Heart right ventricle (tissue), 16 donors: Measurements from ENCODE around the gene NACAD. TPM values are rescaled to one million over a fixed set of nuclear protein-coding genes. Genes with fewer than 3 reads are reported as not detected.

Source experiments
- ATAC-seq, 8 donors: fragments of 200-7000 bp; cut with Tn5 transposase; one replicate each; pipeline ENCODE4 v1.9.1; 2020; ENCODE audit warnings: mild to moderate bottlenecking in 8 of 8, moderate library complexity in 8 of 8, moderate number of reproducible peaks in 1 of 8
- DNase-seq, 2 donors: peaks; one replicate each; pipeline ENCODE4 v3.0.0-alpha.2; 2020
- H3K27ac ChIP-seq, 10 donors: fragments of 200-600 bp; sonication (generic) in 2 of 10; one replicate each; pipeline versions ENCODE4 v1.5.0 to v1.8.0; 2020 to 2022; ENCODE audit warnings: mild to moderate bottlenecking in 3 of 10
- H3K27me3 ChIP-seq, 7 donors: fragments of 200-600 bp; one replicate each; pipeline ENCODE4 v1.8.0; 2021 to 2022; ENCODE audit warnings: mild to moderate bottlenecking in 2 of 7
- H3K36me3 ChIP-seq, 9 donors: fragments of 200-600 bp; sonication (generic) in 1 of 9; one replicate each; pipeline versions ENCODE4 v1.5.0 to v1.8.0; 2020 to 2022; ENCODE audit warnings: mild to moderate bottlenecking in 2 of 9
- H3K4me1 ChIP-seq, 9 donors: fragments of 200-600 bp; sonication (generic) in 1 of 9; one replicate each; pipeline versions ENCODE4 v1.5.0 to v1.8.0; 2020 to 2022; ENCODE audit warnings: mild to moderate bottlenecking in 4 of 9
- H3K4me3 ChIP-seq, 10 donors: fragments of 200-600 bp; sonication (generic) in 2 of 10; one replicate each; pipeline versions ENCODE4 v1.5.0 to v1.8.0; 2020 to 2022; ENCODE audit warnings: mild to moderate bottlenecking in 7 of 10, moderate library complexity in 2 of 10
- H3K9me3 ChIP-seq, 11 donors: fragments of 200-600 bp in 10 of 11; sonication (generic) in 2 of 11; one replicate each; pipeline versions ENCODE4 v1.5.0 to v1.8.0; 2013 to 2022; ENCODE audit warnings: mild to moderate bottlenecking in 2 of 11, control low read depth in 1 of 11, moderate library complexity in 1 of 11
- WGBS, 2 donors: extraction: QIAGEN DNeasy Blood & Tissue Kit; methylation state at CpG; one replicate each; pipeline ENCODE4 v1.1.7; 2013; ENCODE audit warnings: inconsistent platforms in 1 of 2; 5-methylcytosine and 5-hydroxymethylcytosine counted together
- intact Hi-C, 10 donors: fragments of 100-400 bp; cut with DNase I; formaldehyde crosslinking; loops; one replicate each; pipeline versions ENCODE4 v1.11.1 to v1.14.2; 2022
- polyA plus RNA-seq, 2 donors: library from polyadenylated mRNA; stranded (reverse); fragments of 200-250 nt; gene quantifications; one replicate each; pipeline ENCODE4 v1.2.3, GENCODE V29; 2013
- total RNA-seq, 10 donors: library from RNA; stranded (reverse); fragmentation: NEBNext Ultra II Directional in 3 of 10; extraction: Animal tissue kit (Norgen Biotek cat#: 25700) in 3 of 10; gene quantifications; one replicate each; pipeline versions ENCODE4 v1.2.1 to v1.2.4, GENCODE V29; 2021 to 2023
- TF ChIP-seq, protein P1 (sequence below), 9 donors: fragments of 200-600 bp; sonication (generic) in 2 of 9; IDR thresholded peaks; one replicate each; pipeline versions ENCODE4 v1.5.0 to v1.8.0; 2021 to 2022; ENCODE audit warnings: antibody characterized with exemption in 9 of 9, mild to moderate bottlenecking in 5 of 9, moderate library complexity in 1 of 9
- donor health status: Arrhythmogenic right ventricular cardiomyopathy.
- donor health status: ischemic (EF 13 %, LVEDD 7.1; RV severe dilation, severe dysfunction).
- donor health status: healthy with polysubstance abuse.
- donor health status: DM: no; HTN: yes; CAD: no.
- donor health status: DM: no; HTN: no; CAD: no.
- donor health status: ischemic (EF 25% LVEDD 6.9; RV normal size, moderate dysfunction).
- donor health status: ischemic (EF 25% LVEDD 5.7; RV mildly dilated, moderate dysfunction).
- donor health status: healthy.
- donor health status: DM: yes; HTN: yes; CAD: no.
- donor health status: Ischemic cardiomyopathy.
- donor health status: ischemic (EF 35%, LVEDD 5.7; RV mildly dilated, moderate dysfunction).
- donor health status: nonischemic (EF 11% LVEDD 7.7; RV severe dilation, severe dysfunction).
- donor health status: DM: yes; HTN: yes; CAD: no.
- donor health status: PGD.
- donor health status: ischemic (EF 29% LVEDD 5.4; RV normal size, mild dysfunction).
- donor health status: nonischemic (EF 23%, LVEDD 6.1; RV moderate dilation, normal function).

The NACAD gene
- total and polyA plus RNA-seq, 12 donors, result 3.0 to 12.0 (median 4.7) TPM

DNA sequence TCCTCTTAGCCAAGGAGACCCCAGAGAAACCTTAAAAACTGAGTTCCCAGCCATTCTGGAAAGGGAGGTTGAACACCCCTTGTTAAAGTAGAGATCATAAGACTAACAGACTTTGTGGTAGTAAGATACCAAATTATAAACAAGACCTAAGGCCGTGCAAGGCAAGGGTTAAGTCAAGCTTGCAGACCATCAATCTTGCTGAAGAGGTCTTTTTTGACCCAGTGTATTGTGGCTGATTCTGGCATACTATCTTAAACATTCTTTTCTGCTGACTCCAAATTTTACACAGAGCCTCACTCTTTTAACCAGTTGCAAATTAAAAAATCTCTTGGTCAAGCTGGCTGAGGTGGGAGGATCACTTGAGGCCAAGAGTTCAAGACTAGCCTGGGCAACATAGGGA is 23.9 kb upstream of the NACAD start:
- H3K27me3 ChIP-seq, result no peaks in the 10 kb centered on the region
- H3K36me3 ChIP-seq, result peaks cover 0 to 21% (median 11%) of the 10 kb centered on the region in 9 donors
- ATAC-seq (no peak), DNase-seq (no peak)
- TF ChIP-seq, protein P1, sequence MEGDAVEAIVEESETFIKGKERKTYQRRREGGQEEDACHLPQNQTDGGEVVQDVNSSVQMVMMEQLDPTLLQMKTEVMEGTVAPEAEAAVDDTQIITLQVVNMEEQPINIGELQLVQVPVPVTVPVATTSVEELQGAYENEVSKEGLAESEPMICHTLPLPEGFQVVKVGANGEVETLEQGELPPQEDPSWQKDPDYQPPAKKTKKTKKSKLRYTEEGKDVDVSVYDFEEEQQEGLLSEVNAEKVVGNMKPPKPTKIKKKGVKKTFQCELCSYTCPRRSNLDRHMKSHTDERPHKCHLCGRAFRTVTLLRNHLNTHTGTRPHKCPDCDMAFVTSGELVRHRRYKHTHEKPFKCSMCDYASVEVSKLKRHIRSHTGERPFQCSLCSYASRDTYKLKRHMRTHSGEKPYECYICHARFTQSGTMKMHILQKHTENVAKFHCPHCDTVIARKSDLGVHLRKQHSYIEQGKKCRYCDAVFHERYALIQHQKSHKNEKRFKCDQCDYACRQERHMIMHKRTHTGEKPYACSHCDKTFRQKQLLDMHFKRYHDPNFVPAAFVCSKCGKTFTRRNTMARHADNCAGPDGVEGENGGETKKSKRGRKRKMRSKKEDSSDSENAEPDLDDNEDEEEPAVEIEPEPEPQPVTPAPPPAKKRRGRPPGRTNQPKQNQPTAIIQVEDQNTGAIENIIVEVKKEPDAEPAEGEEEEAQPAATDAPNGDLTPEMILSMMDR (IDR thresholded peaks at IDR 0.05), result no peak
- intact Hi-C loops, result loop anchor here in 7 of 10 donors (5.0 to 10.0 kb wide), 5 partner anchors 110 to 228 kb away; partner anchors contain the start of genes CCM2 (in 2 of the 7) and PURB (in 1 of the 7)
- WGBS, 2 donors, result 74 to 80% methylated on average over 1 of the region's 1 CpG
- peaks cover 9 to 44% (median 34%) of the 10 kb centered on the region in 9 donors for H3K4me1 ChIP-seq
- H3K27ac ChIP-seq, result peak overlapping the region in 9 of 10 donors; percentile 90 to 99 (median 94)
- H3K9me3 ChIP-seq, result no peaks in the 10 kb centered on the region
- peak overlapping the region in 7 of 10 donors; percentile 64 to 89 (median 75) for H3K4me3 ChIP-seq

DNA sequence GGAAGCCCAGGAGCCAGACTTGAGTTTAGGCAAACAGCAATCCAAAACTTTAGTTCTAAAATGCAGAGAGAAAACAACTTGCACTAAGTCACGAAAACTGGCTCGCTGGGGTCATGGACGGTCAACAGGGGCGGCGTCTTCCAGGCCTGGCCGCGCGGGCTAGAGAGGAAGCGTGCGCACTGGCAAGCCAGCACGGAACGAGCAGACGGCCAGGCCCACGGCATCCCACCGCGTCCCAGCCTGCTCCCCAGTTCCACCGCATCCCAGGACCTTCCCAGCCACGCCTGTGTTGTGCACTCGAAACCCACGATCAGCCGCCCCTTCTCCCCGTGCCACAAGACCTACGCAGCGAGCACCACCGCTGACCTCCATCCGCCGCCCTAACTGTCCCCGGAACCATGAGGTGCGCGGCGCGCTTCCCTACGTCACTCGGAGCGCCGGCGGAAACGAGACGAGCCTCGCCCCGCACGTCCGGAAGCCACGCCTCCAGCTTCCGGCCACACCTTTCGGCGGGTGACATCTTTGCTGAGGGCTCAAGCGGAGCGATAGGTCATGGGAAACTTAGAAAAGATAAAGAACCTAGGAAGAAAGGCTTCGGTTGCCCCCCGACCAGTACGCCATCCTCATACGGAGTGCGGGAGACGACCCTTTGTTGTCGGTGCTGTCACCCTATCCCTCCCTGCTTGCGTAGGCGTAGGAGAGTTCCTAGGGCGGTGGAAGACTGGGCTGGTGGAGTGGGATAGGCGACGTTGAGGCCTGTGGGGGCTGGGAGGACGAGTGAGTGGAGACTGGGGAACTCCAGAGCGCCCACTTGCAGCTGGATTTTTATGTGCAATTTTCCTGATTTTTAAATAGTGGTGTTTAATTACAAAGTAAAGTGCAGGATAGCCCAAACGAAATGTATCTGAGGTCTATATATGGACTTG is 22.8 kb upstream of the NACAD start, which contains the start of gene TBRG4:
TSS of gene TBRG4 (minus strand) at position 400 of the 926 bp plus-strand sequence. CDS start 2,460 bp downstream, outside the sequence.
- H3K27ac ChIP-seq, result peak within 1 kb of the TSS; percentile 80 to 99 (median 94)
- H3K4me1 ChIP-seq, result peaks cover 11 to 55% (median 43%) of the 10 kb centered on the region in 9 donors
- peak within 1 kb of the TSS; percentile 57 to 89 (median 73) for H3K4me3 ChIP-seq
- H3K27me3 ChIP-seq, result no peaks in the 10 kb centered on the region
- TF ChIP-seq, protein P1 (IDR thresholded peaks at IDR 0.05), result peak in 7 of 9 donors; percentile 9 to 65 (median 50)
- peaks cover 0 to 32% (median 22%) of the 10 kb centered on the region in 9 donors for H3K36me3 ChIP-seq
- DNase-seq, result peak; percentile 95
- intact Hi-C loops, result loop anchor here in 7 of 10 donors (5.0 to 10.0 kb wide), 5 partner anchors 109 to 227 kb away; partner anchors contain the start of genes CCM2 (in 2 of the 7) and PURB (in 1 of the 7)
- no peaks in the 10 kb centered on the region for H3K9me3 ChIP-seq
- ATAC-seq, result peak; percentile 99 to 100 (median 99)
- WGBS, 2 donors, result 0% methylated on average over 64 of the region's 64 CpGs

DNA sequence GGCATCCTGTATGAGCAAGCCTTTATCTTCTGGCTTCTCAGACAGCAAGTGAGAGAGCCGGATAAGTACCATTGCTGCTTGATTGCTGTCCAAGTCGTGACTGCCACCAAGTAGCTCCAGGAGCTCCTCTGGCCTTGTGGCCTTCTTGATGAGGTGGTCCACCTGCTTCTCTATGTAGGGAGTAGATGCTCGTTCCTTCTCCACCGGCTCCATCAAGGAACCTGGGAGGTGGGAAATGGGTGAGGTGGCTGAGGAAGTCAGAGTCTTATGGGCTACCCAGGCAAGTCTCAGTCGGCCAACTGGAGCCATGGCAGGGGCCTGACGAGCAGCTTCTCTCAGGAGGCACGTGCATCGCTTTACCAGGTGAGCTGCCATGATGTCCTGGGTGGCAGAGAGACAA is 20.1 kb upstream of the NACAD start:
- ATAC-seq (no peak), DNase-seq (no peak)
- Histone ChIP-seq H3K9me3 (no peaks in the 10 kb centered on the region), H3K27me3 (no peaks in the 10 kb centered on the region), H3K4me1 (peaks cover 11 to 80% (median 52%) of the 10 kb centered on the region in 9 donors), H3K36me3 (peaks cover 0 to 59% (median 48%) of the 10 kb centered on the region in 9 donors), H3K27ac (no peak overlapping the region), H3K4me3 (no peak overlapping the region)
- WGBS, 2 donors, result 69 to 73% methylated on average over 8 of the region's 8 CpGs
- TF ChIP-seq, protein P1 (IDR thresholded peaks at IDR 0.05), result no peak
- intact Hi-C loops, result loop anchor here in 1 of 10 donors (10.0 kb wide), 1 partner anchor 94 kb away; no protein-coding TSS in a partner anchor

DNA sequence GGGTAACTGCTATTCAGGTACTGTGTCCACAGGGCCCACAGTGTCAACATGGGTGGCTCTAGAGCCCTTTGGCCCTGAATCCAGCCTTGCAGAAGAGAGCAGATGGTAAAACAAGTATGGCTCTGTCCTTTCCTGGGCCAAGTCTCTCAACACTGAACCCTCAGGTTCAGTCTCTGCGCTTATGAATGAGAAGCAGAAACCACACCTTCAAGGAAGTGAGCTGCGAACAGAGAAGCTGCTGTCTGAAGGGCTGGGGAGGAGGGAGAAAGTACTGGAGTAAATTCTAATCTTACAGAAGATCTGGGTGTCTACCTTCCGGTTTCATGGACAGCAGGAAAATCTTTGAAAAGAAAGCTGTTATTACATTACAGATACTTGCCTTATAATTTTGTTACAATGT is 18.6 kb upstream of the NACAD start:
- H3K27me3 ChIP-seq, result no peaks in the 10 kb centered on the region
- ATAC-seq (no peak), DNase-seq (no peak)
- H3K27ac ChIP-seq, result no peak overlapping the region
- intact Hi-C loops, result loop anchor here in 1 of 10 donors (10.0 kb wide), 1 partner anchor 93 kb away; no protein-coding TSS in a partner anchor
- H3K9me3 ChIP-seq, result no peaks in the 10 kb centered on the region
- 70 to 79% methylated on average over 3 of the region's 3 CpGs for WGBS, 2 donors
- TF ChIP-seq, protein P1 (IDR thresholded peaks at IDR 0.05), result no peak
- no peak overlapping the region for H3K4me3 ChIP-seq
- peaks cover 11 to 78% (median 51%) of the 10 kb centered on the region in 9 donors for H3K4me1 ChIP-seq
- H3K36me3 ChIP-seq, result peaks cover 0 to 74% (median 62%) of the 10 kb centered on the region in 9 donors
